NCI-H2107 (cell line): ENCODE data around the gene HOXB4.
A peak's percentile ranks its signal among the peaks of the same experiment; 100 is the strongest.

Experiments
- DNase-seq: peaks from one replicate; lab custom pipeline; 2025; lab: John Stamatoyannopoulos, UW

Gene HOXB4

DNA sequence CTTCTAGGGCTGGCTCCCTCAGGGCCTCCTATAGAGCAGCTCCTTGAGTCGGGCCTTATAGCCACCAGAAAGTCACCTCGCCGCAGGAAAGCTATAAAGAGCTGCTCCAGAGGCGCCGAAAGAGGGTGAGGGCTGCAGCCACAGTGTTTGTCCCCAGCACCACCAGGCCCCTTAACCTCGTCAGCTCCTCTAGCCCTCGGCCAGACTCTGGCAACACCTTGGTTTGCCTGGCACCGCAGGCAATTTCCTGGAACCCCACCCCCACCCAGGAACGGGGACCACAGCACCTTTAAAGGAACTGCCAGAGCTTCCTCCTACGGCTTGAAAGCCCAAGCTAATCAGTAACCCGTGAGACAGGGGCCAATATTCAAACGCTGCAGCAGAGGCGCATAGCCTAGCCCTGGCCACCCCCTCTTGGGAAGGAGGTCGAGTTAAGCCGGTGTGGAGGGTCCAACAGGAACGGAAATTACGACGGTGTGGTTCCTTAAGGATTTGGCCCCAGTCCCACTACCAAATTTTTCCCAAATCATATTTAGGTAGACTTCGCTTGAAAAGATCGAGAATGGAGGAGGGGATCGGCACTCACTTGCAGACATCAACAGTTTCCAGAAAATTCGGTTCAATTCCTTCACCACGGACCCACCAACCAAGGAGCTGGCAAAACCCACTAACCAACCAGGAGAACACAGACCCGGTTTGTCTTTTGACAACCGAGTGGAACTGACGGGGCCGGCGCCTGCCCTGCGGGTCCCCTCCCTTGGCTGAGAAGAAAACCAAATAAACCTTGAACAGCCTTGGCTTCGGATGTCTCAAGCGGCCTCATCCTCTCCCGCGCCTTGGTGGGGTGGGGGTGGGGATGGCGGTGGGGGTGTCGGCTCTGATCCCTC is 23.6 kb upstream of the HOXB4 start:
- DNase-seq: no peak

DNA sequence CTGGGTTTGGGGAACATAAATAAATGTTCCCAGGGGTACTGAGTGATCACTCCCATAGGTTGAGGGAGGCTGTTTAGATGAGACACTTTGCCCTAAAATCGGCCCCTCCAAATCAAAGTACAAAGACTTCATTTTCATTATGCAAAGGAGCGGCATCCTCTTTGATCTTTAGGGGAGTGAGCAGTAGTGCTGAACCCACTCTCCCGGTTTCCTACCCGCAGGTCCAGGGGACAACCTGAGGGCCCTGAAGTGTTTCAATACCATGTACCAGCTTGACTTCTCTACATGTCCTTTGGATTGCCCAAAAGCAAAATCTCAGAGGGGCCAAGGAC is 23.0 kb upstream of the HOXB4 start:
- no peak for DNase-seq

DNA sequence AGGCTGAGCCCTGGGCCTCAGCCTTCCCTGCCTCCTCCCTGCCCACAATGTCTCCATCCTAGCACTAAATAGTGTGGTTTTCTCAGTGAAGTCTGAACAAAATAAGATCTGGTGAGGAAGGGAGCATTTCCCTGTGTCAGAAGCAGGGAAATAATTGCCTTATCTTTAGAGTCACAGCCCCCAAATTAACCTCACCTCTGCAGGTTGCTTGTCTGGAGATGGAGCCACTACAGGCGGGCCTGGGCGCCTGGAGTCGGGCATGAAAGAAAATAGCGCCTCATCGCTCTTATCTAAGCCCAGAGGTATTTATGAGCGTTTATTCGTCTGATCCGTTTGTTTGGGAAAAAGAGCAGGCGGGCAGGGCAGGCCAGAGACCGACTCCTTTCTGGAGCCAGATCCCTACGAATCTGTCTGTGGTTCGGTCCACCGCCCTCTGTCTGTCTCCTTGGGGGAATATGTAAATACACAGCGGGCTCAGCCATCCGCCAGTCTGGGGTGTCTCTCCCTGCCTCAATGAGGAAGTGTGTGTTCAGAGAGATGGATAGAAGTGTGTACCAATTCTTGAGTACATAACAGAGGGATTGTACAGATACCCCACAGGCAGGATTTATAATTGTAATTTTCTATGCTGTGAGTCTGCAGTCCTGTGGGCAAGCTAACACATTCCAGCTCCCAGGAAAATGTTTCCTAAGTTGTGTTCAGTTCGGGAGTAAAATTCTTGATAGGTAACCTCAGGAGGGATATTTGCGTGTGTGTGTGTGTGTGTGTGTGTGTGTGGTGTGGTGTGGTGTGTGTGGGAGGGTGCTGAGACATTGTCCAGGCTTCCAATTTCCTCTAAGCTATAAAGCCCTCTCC is 22.3 kb upstream of the HOXB4 start:
- no peak for DNase-seq

DNA sequence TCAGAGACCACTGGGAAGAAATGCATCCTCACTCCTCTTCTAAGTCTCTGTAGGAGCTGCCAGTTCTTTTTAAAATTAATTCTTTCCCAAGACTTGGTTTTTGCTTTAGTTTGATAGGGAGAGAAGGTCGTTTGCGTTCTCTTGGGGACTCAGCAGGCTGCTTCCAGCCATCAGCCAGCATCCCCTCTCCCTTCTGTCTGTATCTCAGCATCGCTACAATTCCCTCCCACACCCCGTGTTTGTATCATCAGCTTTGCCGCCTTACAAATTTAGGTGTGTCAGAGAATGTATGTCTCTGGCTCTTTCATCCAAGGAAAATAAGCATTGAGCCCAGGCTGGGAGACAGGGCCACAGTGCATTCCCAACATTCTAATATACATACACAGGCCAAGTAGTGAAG is 21.2 kb upstream of the HOXB4 start:
- no peak for DNase-seq

DNA sequence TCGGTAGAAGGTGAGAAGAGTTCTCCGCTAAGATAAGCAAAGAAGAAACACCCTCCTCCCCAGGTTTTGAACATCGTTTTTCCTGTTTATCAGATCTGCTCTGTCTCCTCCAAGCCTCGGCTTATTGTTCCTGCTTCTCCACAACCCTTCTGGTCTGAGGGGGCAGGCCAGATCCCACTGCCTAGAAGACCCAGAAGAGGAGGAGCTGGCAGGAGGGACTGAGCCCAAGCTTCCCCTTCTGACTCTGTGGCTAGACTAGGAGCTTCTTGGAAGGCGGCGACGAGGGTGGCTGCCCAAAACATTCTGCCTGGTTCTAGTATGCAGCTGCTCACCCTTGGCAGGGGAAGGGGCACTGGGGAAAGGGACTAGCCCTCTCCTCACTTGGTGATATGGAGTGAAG is 20.6 kb upstream of the HOXB4 start:
- DNase-seq: no peak

DNA sequence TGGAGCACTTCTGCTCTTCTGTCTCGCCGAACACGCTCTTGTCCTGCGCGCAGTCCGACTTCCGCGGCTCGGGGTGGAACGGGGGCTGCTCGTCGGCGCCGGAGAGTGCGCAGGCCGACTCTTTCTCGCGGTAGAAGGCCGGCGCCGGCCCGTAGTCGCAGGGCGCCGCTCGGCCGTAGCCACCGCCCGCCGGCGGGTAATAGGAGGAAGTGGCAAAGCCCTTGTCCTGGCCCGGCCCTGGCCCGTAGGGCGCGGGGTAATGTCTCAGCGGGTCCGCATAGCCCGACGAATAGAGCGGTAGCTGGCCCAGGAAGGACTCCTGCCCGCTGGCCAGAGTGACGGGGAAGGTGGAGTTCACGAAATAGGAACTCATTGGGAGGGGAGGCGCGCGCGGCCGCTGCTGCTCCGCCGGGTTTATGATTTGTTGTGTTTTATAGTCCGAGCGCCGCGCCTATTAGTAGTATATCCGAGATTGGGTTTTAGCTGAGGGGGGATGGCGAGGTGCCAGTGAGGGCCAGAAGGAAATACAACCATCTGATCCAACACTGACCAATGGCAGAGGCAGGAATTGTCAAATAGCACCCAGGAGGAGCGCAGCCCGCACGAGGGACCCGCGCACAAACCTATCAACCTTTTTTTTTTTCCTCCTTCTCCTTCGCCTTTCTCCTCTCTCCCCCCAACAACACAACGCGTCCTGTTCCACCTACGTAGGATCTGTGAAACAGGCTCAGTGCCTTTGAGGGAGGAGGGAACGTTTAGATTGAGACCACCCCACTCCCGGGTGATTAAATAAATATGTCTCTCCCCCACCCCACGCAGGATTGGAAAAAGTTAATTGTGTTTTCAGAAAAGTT is 19.9 kb upstream of the HOXB4 start:
- no peak for DNase-seq

DNA sequence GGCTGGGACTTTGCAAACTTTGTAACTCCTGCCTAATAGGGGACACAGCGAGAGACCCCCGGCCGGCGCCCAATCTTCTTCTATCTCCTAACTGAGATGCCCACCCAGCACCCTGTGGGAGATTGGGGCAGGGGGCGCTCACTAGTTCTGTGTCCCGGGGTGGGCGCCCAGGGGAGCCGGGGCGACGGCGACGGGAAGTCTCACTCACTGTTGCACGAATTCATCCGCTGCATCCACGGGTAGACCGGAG is 19.3 kb upstream of the HOXB4 start:
- DNase-seq: no peak

DNA sequence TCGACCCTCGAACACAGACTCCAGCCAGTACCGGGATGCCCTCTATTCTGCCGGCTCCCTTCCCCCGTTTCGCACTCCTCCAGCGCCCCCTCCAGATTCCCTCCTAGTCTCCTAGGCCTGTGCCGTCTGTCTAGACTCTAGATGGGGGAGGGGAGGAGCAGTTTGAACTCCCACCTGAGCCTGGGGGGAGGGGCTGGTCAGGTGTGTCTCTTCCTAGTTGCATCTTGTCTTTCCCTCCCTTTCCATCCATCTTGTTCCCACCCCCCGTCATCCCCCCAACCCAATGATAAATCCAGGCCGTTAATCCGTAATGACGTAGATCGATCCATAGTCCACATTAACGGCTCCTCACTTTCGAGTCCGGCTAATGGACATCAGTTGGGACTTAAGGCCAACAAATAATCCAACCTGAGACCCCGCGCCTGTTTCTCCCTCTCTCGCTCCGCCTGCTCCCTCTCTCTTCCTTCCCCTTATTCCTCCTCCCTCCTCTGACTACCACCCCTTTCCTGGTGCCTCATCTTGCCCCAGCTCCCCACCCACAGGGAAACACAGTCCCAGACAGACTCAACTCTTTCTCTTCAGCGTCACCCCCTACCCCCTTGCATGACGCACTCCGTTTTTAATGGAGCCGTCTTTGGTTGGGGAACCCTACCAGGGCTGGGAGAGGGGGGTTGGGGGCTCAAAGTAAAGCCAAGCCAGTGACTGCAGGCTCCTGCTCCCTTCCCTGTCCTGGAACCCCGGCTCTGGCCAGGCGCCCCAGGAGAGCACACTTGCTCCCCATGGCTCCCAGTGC is 18.8 kb upstream of the HOXB4 start:
- DNase-seq: no peak

DNA sequence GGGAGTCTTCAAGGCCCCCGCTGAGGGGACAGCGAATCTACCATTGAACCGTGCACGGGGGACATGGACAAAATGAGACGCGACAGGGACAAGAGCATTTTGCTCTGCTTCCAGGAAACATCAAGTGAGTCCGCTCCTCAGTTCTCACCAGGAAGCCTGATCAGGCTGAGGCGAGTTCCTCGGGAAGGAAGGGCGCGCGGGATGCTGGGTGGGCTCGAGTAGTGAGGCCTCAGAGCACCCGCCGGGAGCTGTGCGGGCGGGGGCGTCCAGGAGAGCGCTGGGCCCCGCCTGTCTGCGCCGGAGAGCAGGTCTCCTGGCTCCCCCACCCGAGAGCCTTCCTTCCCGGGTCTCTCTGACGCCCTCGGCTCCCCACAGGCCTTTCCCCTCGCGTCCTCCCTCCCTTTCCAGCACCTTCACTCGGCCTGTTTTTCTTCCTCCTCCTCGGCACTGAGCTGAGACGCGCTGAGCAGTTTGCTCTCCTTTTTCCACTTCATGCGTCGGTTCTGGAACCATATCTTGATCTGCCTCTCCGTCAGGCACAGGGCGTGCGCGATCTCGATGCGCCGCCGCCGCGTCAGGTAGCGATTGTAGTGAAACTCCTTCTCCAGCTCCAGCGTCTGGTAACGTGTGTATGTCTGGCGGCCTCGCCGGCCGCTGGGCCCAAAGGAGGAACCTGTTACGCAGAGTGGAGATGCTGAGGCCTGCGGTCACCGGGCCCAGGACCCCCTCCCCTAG is 18.0 kb upstream of the HOXB4 start:
- DNase-seq: no peak

DNA sequence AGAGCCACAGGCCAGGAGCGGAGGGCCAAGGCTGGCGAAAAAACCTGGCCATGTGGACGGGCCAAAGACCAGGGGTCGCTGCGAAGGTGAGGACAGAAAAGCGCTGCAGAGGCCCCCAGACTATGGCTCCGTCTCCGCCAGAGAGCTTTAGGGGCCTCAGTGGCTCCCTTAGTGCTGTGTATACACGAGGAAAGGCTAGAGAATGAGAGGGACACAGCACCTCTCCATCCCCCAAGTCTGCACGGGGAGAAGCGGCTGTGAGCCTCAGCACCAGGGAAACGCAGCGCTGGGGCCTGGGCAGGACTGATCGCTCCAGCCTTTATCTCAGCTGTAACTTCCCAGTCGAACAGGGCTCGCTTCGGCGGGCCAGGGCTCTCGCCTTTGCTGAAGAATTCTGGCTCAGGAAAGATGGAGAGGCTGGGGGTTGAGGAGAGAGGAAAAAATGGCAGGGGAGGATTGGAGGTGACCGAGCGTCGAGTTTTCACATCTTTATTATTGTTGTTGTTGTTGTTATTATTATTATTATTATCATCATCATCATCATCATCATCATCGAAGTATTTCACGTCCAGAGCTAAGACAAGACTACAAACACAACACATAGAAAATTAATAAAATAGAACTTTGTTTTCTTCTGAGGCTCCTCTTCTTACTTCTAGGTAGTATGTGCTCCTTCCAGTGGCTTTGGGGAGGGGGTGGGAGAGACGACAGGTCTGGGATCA is 17.3 kb upstream of the HOXB4 start:
- DNase-seq: no peak

DNA sequence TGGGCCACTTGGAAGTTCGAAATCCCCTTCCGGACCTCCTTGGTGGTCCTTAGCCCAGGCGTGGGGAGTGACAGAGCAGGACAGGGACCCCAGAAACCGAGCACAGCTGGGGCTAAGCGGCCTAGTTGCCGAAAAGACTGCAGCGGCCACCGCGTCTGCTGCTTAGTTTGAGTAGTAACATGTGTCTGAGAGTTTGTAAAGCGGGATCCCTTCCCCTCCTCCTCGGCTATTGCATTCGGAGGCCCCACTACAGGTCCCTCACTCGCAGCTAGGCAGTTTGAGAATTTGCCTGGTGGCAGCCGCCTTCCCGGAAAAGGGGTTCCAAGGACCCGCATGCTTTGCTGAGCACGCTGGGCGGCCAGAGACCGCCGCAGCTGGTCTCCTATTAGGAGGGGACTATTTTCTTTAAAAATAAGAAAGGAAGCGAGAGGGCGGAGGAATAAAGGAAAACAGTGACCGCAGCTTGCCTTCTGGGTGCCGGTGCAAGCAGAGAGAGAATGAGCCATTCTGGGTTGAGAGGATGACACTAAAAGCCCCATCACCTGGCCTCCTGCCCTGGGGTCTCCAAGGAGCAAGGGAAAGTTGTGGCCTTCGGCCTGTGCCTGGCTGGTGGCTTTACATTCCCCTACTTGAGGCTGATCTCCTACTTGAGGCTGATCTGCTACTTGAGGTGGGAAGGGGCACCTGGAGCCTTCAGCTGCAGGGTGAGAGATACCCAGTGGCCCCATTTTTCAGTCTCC is 16.6 kb upstream of the HOXB4 start:
- DNase-seq: no peak

DNA sequence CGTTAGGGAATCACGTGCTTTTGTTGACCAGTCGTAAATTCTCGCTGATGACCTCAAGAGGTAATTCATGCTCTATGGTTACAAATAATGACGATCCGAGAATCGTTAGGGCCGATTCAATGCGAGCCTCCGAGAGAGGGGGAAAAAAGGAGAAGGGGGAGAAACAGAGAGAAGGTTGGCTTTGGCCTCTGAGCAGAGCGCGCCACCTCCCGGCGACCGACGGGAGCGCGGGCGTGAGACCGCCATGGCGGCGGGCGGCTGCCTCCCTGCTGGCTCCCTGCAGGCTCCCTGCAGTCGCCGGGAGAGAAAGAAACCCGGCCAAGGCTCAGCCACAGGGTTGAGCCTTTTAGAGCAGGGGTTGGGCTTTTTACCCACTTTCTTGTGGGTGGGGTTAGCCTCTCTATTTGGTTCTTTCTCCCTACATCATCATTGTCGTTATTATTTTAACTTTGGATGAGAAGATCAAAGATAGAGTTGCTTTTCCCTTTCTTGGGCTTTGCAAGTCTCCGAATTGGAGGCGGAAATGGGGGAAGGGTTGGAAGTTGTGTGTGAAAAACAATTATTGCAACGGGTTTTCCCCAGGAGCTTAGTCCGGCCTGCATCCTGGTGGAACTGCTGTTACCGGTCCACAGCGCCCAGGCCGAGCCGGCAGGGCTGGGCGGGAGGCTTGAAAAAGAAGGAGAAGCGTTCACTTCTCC is 15.8 kb upstream of the HOXB4 start:
- DNase-seq: peak; percentile 87

DNA sequence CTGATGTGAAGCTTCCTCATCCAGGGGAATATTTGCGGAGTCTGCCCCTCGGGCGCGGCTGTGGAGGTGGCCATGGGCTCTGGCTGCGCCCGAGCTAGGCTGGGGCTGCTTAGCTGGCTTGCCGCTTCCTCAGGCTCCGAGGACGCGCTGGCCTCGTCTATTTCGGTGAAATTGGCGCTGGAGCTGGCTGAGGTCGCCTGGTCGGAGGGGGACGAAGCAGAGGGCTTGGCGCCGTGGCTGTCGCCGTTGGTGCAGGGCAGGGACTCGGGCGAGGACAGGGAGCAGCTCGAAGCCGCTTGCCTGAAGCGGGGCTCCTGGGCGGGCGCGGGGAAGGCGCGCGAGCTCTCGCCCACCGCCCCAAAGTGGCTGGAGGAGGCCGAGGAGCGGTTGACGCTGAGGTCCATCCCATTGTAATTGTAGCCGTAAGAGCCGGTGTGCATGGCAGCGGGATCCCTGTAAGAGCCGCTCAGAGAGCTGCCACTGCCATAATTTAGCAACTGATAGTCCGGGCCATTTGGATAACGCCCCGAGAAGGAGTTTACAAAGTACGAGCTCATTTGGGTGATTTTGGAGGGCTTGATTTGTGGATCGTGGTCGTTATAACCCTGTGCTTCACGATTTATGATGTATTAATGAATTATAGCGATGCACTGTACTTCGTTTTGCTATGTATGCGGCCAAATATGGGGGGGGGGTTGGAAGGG is 15.1 kb upstream of the HOXB4 start, which contains the start of gene HOXB5:
HOXB5 (minus strand) TSS at position 654 of the 704 bp plus-strand sequence; CDS start at position 557, 97 bp downstream.
- DNase-seq: no peak

DNA sequence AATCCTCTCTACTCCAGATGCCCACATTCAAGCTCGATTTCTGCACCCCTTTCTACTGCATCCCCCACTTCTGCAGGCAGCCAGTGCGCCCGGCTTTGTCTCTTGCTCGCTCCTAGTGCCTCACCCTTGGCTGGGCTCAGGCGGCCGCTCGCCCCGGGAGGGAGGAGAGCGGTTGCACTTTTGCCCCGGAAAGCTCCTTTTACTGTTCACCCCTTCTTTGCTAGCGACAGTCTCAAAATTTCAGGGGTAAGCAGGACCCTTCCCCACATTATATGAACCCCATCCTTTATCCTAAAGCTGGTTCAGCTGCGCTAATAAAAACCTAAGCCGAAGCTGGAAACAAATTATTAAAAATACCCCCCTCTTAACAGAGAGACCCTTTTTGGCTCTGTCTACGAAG is 14.4 kb upstream of the HOXB4 start:
- DNase-seq: no peak

DNA sequence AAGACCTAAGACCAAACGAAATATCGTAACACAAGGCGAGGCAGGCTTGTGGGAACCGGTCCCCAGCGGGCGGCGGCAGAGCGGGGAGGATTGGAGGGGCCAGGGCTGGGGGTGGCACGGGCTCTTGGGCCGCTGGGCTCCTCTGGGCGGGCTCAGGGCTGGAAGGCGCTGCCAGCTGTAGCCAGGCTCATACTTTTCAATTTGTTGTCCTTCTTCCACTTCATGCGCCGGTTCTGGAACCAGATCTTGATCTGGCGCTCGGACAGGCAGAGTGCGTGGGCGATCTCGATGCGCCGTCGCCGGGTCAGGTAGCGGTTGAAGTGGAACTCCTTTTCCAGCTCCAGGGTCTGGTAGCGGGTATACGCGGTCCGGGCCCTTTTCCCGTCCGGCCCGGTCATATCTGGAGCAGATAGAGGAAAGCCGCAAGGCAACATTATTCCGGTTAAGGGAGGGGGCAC is 13.9 kb upstream of the HOXB4 start:
- no peak for DNase-seq

DNA sequence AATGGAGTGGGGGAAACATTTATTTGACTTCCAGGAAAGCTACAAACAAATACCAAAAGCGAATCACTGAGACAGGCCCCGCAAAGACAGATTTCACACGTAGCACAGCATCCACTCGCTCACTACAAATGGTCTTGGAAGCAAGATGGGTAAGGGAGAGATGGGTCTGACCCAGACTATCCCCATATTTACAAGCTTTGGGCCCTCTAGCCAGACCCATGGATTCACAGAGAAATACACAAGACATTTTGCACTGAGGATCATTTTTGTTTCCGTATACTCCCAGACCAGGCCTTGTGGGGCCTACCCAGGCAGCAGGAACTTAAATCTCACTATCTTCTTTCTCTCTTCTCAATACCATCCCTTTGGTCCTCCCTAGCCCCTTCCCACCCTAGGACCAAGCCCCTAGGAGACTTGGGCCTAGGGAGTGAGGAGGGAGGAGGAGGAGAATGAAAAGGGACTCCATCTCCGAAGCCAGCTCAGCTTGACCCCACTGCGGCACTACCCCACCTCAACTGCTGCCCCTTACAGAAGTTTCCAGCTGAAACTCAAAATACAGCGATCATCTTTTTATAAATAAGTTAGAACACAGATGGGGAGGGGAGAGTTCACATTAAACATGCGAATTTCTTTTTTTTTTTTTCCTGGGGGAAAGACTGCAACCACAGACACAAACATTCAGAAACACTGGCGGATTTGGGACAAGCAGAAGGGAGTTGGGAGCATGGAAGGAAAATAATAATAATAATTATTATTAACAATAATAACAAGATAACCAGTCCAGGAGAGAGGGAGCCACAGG is 13.3 kb upstream of the HOXB4 start:
- DNase-seq: no peak

DNA sequence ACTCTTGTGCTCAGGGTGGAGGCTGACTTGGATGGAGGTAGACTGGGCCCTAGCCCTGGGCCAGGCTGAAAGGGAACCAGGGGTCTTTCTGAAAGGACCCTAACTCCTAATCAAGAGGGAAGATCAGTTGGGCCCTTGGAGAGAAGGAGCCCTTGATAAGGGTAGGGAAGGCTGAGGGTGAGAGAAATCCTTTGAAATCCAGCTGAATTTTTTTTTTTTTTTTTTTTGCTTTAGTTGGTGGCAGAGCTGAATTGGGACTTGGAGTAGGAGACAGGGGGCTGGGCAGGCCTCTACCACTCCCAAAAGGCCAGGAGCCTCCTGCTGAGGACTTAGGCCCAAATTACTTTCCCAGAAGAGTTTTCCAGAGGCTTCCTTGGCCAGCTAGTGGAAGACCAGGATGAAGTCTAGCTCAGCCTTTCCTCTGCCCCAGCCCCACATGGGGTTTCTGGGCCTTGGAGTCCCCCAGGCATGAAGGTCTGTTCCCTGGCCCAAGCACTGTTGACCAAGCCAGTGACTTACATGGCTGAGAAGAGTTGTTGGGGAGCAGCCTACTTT is 12.5 kb upstream of the HOXB4 start:
- no peak for DNase-seq
